H1 (cell line): ENCODE measurements around the gene ADAMTS17. TPM values are rescaled to one million over a fixed set of nuclear protein-coding genes. Genes with fewer than 3 reads are reported as not detected.

Experiments
- CHD7 ChIP-seq: fragments of 300-600 bp; sonication (generic); IDR thresholded peaks from 2 replicates; pipeline ENCODE4 v1.7.1; 2012; ENCODE audit warnings: low read length, moderate library complexity, mild to moderate bottlenecking, inconsistent platforms; ENCODE audit not compliant: insufficient replicate concordance
- MAX ChIP-seq: IDR thresholded peaks from 2 replicates; pipeline ENCODE4 v1.6.1; 2012; ENCODE audit warnings: inconsistent platforms
- RFX5 ChIP-seq: IDR thresholded peaks from 2 replicates; pipeline ENCODE4 v1.6.1; 2011; ENCODE audit warnings: low read depth, low read length, improper control_type of control experiment, borderline replicate concordance
- ZNF274 ChIP-seq: IDR thresholded peaks from 2 replicates; pipeline ENCODE4 v1.7.0; 2012; ENCODE audit warnings: low read length, borderline replicate concordance; ENCODE audit errors: extremely low read depth
- polyA plus RNA-seq, 7 experiments: library from polyadenylated mRNA; depleted of rRNA in 3 of 7; stranded (reverse) in 5 of 7; unstranded in 2 of 7; fragments of >200 nt in 5 of 7; fragments of 200-250 nt in 2 of 7; gene quantifications; 1 replicate in 5 of 7; 2 replicates in 1 of 7; 4 replicates in 1 of 7; pipeline versions ENCODE4 v1.2.1 to v1.2.3, GENCODE V29; 2011 to 2013; ENCODE audit warnings: missing spikeins in 2 of 7, mixed read lengths in 2 of 7
- total RNA-seq: library from RNA; stranded (reverse); fragmentation: NEBNext Ultra II Directional; extraction: Animal tissue kit (Norgen Biotek cat#: 25700); gene quantifications from 2 replicates; pipeline ENCODE4 v1.2.1, GENCODE V29; 2021

ADAMTS17 gene
- total and polyA plus RNA-seq, 2 of the 8 experiments (the other 6 are each of a cell fraction or from before 2014, with no cell fraction given), result 0.51 to 1.7 TPM

GRCh38 chr15:100338247-100338646 is 3.5 kb downstream of the ADAMTS17 start (continued):
- TF ChIP-seq CHD7, result no peak
- TF ChIP-seq MAX, result no peak
- no peak for TF ChIP-seq RFX5
- TF ChIP-seq ZNF274, result no peak
